ENCODE results near the gene PLD5. TPM values are rescaled to one million over a fixed set of nuclear protein-coding genes. Genes with fewer than 3 reads are reported as not detected.
"Not testable (repeated sequence)": the region's sequence is repeated elsewhere in the genome, so short reads cannot be mapped to it uniquely, and the experiment has no call there.

Gene PLD5
- total RNA-seq, 1 donor from 2014 or later = not detected

- ATAC-seq (ENCODE audit: poor library complexity) (no peak), DNase-seq (no peak)
- intact Hi-C loops (cut with DNase I) = no loop called here
Observed at GRCh38 chr1:242522304-242522945, 2.1 kb downstream of the PLD5 start.

GRCh38 chr1:242515555-242515954 lies 8.9 kb downstream of the PLD5 start:
- DNase-seq = no peak
- ATAC-seq (ENCODE audit: poor library complexity) = no peak
- intact Hi-C loops (cut with DNase I) = no loop called here

- DNase-seq (no peak), ATAC-seq (ENCODE audit: poor library complexity) (no peak)
- intact Hi-C loops (cut with DNase I) = no loop called here
Observed at GRCh38 chr1:242506724-242507123, 17.8 kb downstream of the PLD5 start.

GRCh38 chr1:242489545-242489944 lies 35.0 kb downstream of the PLD5 start:
- intact Hi-C loops (cut with DNase I) = no loop called here
- ATAC-seq (ENCODE audit: poor library complexity) = no peak

GRCh38 chr1:242477944-242478343 lies 46.6 kb downstream of the PLD5 start:
- ATAC-seq (ENCODE audit: poor library complexity) (no peak), DNase-seq (no peak)
- intact Hi-C loops (cut with DNase I) = no loop called here

More at GRCh38 chr1:242489545-242489944, 35.0 kb downstream of the PLD5 start:
- DNase-seq = no peak

GRCh38 chr1:242470774-242471173 lies 53.7 kb downstream of the PLD5 start:
- no peak for ATAC-seq (ENCODE audit: poor library complexity)
- intact Hi-C loops (cut with DNase I) = no loop called here
- no peak for DNase-seq

- ATAC-seq (ENCODE audit: poor library complexity) (no peak), DNase-seq (no peak)
- intact Hi-C loops (cut with DNase I) = loop anchor here (10.0 kb wide), 1 partner anchor 856 kb away; no protein-coding TSS in a partner anchor
Observed at GRCh38 chr1:242468784-242469183, 55.7 kb downstream of the PLD5 start.

- ATAC-seq (ENCODE audit: poor library complexity) = peak; percentile 63
- peak; percentile 47 for DNase-seq
- intact Hi-C loops (cut with DNase I) = loop anchor here (10.0 kb wide), 1 partner anchor 857 kb away; no protein-coding TSS in a partner anchor
Observed at GRCh38 chr1:242467556-242468145, 56.8 kb downstream of the PLD5 start.

- intact Hi-C loops (cut with DNase I) = loop anchor here (10.0 kb wide), 1 partner anchor 862 kb away; no protein-coding TSS in a partner anchor
- DNase-seq (no peak), ATAC-seq (ENCODE audit: poor library complexity) (no peak)
Observed at GRCh38 chr1:242462867-242463266, 61.6 kb downstream of the PLD5 start.

- DNase-seq = not testable (repeated sequence)
- intact Hi-C loops (cut with DNase I) = loop anchor here (10.0 kb wide), 1 partner anchor 865 kb away; no protein-coding TSS in a partner anchor
Observed at GRCh38 chr1:242459740-242460139, 64.8 kb downstream of the PLD5 start.

GRCh38 chr1:242456726-242457269 lies 67.7 kb downstream of the PLD5 start:
- ATAC-seq (ENCODE audit: poor library complexity) (no peak), DNase-seq (no peak)
- intact Hi-C loops (cut with DNase I) = no loop called here

More at GRCh38 chr1:242459740-242460139, 64.8 kb downstream of the PLD5 start:
- ATAC-seq (ENCODE audit: poor library complexity) = not testable (repeated sequence)

GRCh38 chr1:242455052-242455361 lies 69.5 kb downstream of the PLD5 start:
- intact Hi-C loops (cut with DNase I) = no loop called here
- ATAC-seq (ENCODE audit: poor library complexity) = no peak
- no peak for DNase-seq

- DNase-seq = no peak
- intact Hi-C loops (cut with DNase I) = no loop called here
- ATAC-seq (ENCODE audit: poor library complexity) = peak; percentile 34
Observed at GRCh38 chr1:242454262-242455051, 70.0 kb downstream of the PLD5 start.

GRCh38 chr1:242452573-242452972 lies 71.9 kb downstream of the PLD5 start:
- ATAC-seq (ENCODE audit: poor library complexity) (no peak), DNase-seq (no peak)
- intact Hi-C loops (cut with DNase I) = no loop called here

- no peak for DNase-seq
- no peak for ATAC-seq (ENCODE audit: poor library complexity)
- intact Hi-C loops (cut with DNase I) = no loop called here
Observed at GRCh38 chr1:242449661-242450060, 74.8 kb downstream of the PLD5 start.

- intact Hi-C loops (cut with DNase I) = no loop called here
- DNase-seq (no peak), ATAC-seq (ENCODE audit: poor library complexity) (no peak)
Observed at GRCh38 chr1:242448910-242449645, 75.4 kb downstream of the PLD5 start.

- ATAC-seq (ENCODE audit: poor library complexity) (no peak), DNase-seq (no peak)
- intact Hi-C loops (cut with DNase I) = no loop called here
Observed at GRCh38 chr1:242447689-242448088, 76.8 kb downstream of the PLD5 start.

GRCh38 chr1:242440757-242441156 lies 83.7 kb downstream of the PLD5 start:
- DNase-seq (no peak), ATAC-seq (ENCODE audit: poor library complexity) (no peak)
- intact Hi-C loops (cut with DNase I) = no loop called here

GRCh38 chr1:242435200-242435599 lies 89.3 kb downstream of the PLD5 start:
- intact Hi-C loops (cut with DNase I) = no loop called here
- ATAC-seq (ENCODE audit: poor library complexity) (no peak), DNase-seq (no peak)
